ENCODE results near the gene PCDHGC5.

GRCh38 chr5:141477815-141478214 lies 11.1 kb upstream of the PCDHGC5 start:
- TF ChIP-seq CTCF (IDR thresholded peaks at IDR 0.05), result no peak
- no peak for TF ChIP-seq EZH2 (IDR thresholded peaks at IDR 0.05; ENCODE audit: borderline replicate concordance, insufficient read depth, low read depth, low read length, poor library complexity, severe bottlenecking)
